K562 (cell line): Measurements from ENCODE around the gene WDCP. TPM values are rescaled to one million over a fixed set of nuclear protein-coding genes. Genes with fewer than 3 reads are reported as not detected.

Experiments
- ADNP ChIP-seq: fragments of 200-800 bp; sonication (Bioruptor generic); IDR thresholded peaks from 2 replicates; pipeline ENCODE4 v1.6.1; 2016; ENCODE audit warnings: missing genetic modification characterization, missing compliant biosample characterization
- JUND ChIP-seq, 2 experiments: IDR thresholded peaks; 2 replicates in 1 of 2; 3 replicates in 1 of 2; pipeline ENCODE4 v1.6.1; 2011; ENCODE audit warnings: borderline replicate concordance in 2 of 2, low read depth in 2 of 2, low read length in 2 of 2, improper control_type of control experiment in 1 of 2, missing biosample characterization in 1 of 2, missing genetic modification characterization in 1 of 2, missing genetic modification reagents in 1 of 2
- KHSRP ChIP-seq: fragments of 450-650 bp; IDR thresholded peaks from 2 replicates; pipeline ENCODE4 v1.6.1; 2017
- MAFF ChIP-seq: IDR thresholded peaks from 2 replicates; pipeline ENCODE4 v1.6.1; 2012; ENCODE audit warnings: low read length, improper control_type of control experiment
- NFXL1 ChIP-seq: fragments of 450-650 bp; formaldehyde crosslinking; IDR thresholded peaks from 2 replicates; pipeline ENCODE4 v1.4.0; 2021; ENCODE audit warnings: mild to moderate bottlenecking
- PHTF2 ChIP-seq: fragments of 250-450 bp; sonication (Bioruptor Pico); IDR thresholded peaks from 2 replicates; pipeline ENCODE4 v1.5.0; 2021; ENCODE audit warnings: mild to moderate bottlenecking
- POLR2G ChIP-seq: fragments of 200-400 bp; formaldehyde crosslinking; IDR thresholded peaks from 2 replicates; pipeline ENCODE4 v1.6.1; 2017; ENCODE audit warnings: low read depth, mild to moderate bottlenecking, antibody characterized with exemption, low read length, moderate library complexity
- PYGO2 ChIP-seq: fragments of 450-650 bp; IDR thresholded peaks from 2 replicates; pipeline ENCODE4 v1.6.1; 2016; ENCODE audit warnings: mild to moderate bottlenecking, missing genetic modification characterization, moderate library complexity, missing compliant biosample characterization
- SIX5 ChIP-seq, 2 experiments: IDR thresholded peaks; 2 replicates each; pipeline ENCODE4 v1.6.1; 2011; ENCODE audit warnings: low read length in 2 of 2, borderline replicate concordance in 1 of 2, low read depth in 1 of 2, mild to moderate bottlenecking in 1 of 2, moderate library complexity in 1 of 2; ENCODE audit not compliant: insufficient read depth in 1 of 2
- SRSF3 ChIP-seq: fragments of 200-400 bp; formaldehyde crosslinking; IDR thresholded peaks from 2 replicates; pipeline ENCODE4 v1.6.1; 2016; ENCODE audit warnings: mild to moderate bottlenecking, low read length, moderate library complexity; ENCODE audit not compliant: insufficient read depth
- TCF3 ChIP-seq: sonication (generic); formaldehyde crosslinking; IDR thresholded peaks from 2 replicates; pipeline ENCODE4 v1.4.0; 2020; ENCODE audit warnings: mild to moderate bottlenecking, missing genetic modification reagents
- ZKSCAN8 ChIP-seq: fragments of 200-800 bp; sonication (Bioruptor generic); IDR thresholded peaks from 2 replicates; pipeline ENCODE4 v1.6.1; 2016; ENCODE audit warnings: missing genetic modification characterization, missing compliant biosample characterization
- ZNF174 ChIP-seq: fragments of 250-450 bp; sonication (Bioruptor Pico); IDR thresholded peaks from 2 replicates; pipeline ENCODE4 v1.4.0; 2020; ENCODE audit warnings: mild to moderate bottlenecking
- polyA plus RNA-seq, 8 experiments: library from polyadenylated mRNA; depleted of rRNA in 4 of 8; stranded (reverse) in 5 of 8; unstranded in 3 of 8; fragments of >200 nt; fragmentation: Nextera tagmentation in 2 of 8; fragmentation: Illumina TruSeq in 1 of 8; extraction: Ambion mirVana in 2 of 8; extraction: Trizol in 1 of 8; gene quantifications; 2 replicates each; pipeline versions ENCODE4 v1.2.1 to v1.2.3, GENCODE V29; 2011 to 2014; ENCODE audit warnings: inconsistent platforms in 1 of 8, missing spikeins in 1 of 8
- total RNA-seq, 7 experiments: library from RNA; depleted of rRNA in 6 of 7; stranded (reverse); fragments of >200 nt in 6 of 7; fragmentation: Illumina TruSeq in 2 of 7; extraction: Trizol in 2 of 7; gene quantifications; 2 replicates each; pipeline versions ENCODE4 v1.2.1 to v1.2.3, GENCODE V29; 2011 to 2021; ENCODE audit warnings: low replicate concordance in 1 of 7
- TF ChIP-seq, protein P1 (sequence below): sonication (generic); formaldehyde crosslinking; IDR thresholded peaks from 2 replicates; pipeline ENCODE4 v1.8.1; 2023; ENCODE audit warnings: mild to moderate bottlenecking, missing genetic modification reagents
- TF ChIP-seq, protein P2 (sequence below), 2 experiments: fragments of 450-650 bp in 1 of 2; IDR thresholded peaks; 2 replicates each; pipeline ENCODE4 v1.6.1; 2011 to 2017; ENCODE audit warnings: low read depth in 2 of 2, antibody characterized with exemption in 1 of 2, borderline replicate concordance in 1 of 2, low read length in 1 of 2, mild to moderate bottlenecking in 1 of 2, mixed read lengths in 1 of 2; ENCODE audit not compliant: control insufficient read depth in 1 of 2
- TF ChIP-seq, protein P3 (sequence below): fragments of 450-650 bp; formaldehyde crosslinking; IDR thresholded peaks from 2 replicates; pipeline ENCODE4 v1.4.0; 2020; ENCODE audit warnings: mild to moderate bottlenecking, moderate library complexity
- TF ChIP-seq, protein P4 (sequence below): fragments of 450-650 bp; IDR thresholded peaks from 2 replicates; pipeline ENCODE4 v1.7.0; 2016; ENCODE audit warnings: borderline replicate concordance

WDCP gene
- total and polyA plus RNA-seq, 9 of the 15 experiments (the other 6 are each of a cell fraction or from before 2014, with no cell fraction given): 10.1 to 41.4 (median 21.8) TPM

DNA sequence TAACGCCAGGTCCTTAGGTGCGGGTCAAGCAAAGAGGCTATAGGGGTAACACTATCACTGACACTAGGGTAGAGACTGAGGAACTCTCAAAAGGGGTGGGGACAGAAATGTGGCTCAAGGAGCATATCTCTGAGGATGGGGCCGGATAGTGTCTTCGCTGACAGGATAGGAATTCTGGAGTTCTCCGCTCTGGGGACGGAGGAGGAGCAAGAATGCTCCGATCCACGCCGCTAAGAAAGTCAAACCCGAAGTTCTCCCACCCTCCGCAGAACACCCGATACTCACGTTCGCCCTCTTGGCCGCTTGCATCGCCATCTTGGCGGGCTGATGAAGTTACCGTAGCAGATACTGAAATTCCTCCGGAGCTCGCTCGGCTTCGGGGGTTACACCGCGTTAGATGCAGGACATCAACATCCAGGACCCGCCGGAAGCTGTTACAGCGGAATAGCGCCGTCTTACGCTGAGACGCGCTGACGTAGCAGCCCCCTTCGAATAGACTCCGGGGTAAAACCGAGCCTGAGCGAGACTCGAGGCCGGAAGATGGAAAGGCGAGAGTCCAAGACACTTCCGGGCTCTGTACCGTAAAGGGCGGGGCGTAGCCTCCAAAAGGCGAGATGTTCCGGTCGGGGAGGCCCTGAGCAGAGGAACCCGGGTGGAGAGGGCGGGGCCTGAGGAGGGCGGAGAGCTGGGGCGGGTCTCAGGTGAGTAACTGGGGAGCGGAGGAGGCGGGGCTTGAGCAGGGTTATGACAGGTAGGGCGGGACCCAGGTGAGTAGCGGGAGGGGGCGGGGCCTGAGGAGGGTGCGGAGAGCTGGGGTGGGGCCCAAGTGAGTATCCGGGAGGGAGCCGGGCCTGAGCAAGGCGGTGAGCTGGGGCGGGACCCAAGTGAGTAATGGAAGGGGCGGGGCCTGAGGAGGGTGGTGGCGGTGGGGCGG, 29.0 kb upstream of the WDCP start, which contains the start of gene SF3B6 (continued):
- TF ChIP-seq, protein P1, sequence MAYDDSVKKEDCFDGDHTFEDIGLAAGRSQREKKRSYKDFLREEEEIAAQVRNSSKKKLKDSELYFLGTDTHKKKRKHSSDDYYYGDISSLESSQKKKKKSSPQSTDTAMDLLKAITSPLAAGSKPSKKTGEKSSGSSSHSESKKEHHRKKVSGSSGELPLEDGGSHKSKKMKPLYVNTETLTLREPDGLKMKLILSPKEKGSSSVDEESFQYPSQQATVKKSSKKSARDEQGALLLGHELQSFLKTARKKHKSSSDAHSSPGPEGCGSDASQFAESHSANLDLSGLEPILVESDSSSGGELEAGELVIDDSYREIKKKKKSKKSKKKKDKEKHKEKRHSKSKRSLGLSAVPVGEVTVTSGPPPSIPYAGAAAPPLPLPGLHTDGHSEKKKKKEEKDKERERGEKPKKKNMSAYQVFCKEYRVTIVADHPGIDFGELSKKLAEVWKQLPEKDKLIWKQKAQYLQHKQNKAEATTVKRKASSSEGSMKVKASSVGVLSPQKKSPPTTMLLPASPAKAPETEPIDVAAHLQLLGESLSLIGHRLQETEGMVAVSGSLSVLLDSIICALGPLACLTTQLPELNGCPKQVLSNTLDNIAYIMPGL (CRISPR knock-in tag): no peak
- TF ChIP-seq NFXL1 (CRISPR knock-in tag) (no peak), POLR2G (peak; percentile 90), JUND (IDR thresholded peaks at IDR 0.05; ENCODE audit: borderline replicate concordance, low read depth, low read length) (peak; percentile 91), JUND (tag; IDR thresholded peaks at IDR 0.05; ENCODE audit: borderline replicate concordance, low read depth, low read length) (peak; percentile 66; the same call in 1 of the 3 replicates), TCF3 (CRISPR knock-in tag) (no peak; the same call in 1 of the 2 replicates), ZNF174 (CRISPR knock-in tag) (no peak), SIX5 (IDR thresholded peaks at IDR 0.05; ENCODE audit: borderline replicate concordance in 1 of 2, insufficient read depth in 1 of 2, low read depth in 1 of 2, low read length in 2 of 2) (peak; percentile 59 to 61; a peak in 3 of 4 replicates), ZKSCAN8 (CRISPR knock-in tag) (no peak), PHTF2 (no peak), SRSF3 (no peak), KHSRP (peak; percentile 45; the same call in 1 of the 2 replicates), PYGO2 (tag) (no peak), ADNP (tag) (no peak), MAFF (no peak)
- TF ChIP-seq, protein P2, sequence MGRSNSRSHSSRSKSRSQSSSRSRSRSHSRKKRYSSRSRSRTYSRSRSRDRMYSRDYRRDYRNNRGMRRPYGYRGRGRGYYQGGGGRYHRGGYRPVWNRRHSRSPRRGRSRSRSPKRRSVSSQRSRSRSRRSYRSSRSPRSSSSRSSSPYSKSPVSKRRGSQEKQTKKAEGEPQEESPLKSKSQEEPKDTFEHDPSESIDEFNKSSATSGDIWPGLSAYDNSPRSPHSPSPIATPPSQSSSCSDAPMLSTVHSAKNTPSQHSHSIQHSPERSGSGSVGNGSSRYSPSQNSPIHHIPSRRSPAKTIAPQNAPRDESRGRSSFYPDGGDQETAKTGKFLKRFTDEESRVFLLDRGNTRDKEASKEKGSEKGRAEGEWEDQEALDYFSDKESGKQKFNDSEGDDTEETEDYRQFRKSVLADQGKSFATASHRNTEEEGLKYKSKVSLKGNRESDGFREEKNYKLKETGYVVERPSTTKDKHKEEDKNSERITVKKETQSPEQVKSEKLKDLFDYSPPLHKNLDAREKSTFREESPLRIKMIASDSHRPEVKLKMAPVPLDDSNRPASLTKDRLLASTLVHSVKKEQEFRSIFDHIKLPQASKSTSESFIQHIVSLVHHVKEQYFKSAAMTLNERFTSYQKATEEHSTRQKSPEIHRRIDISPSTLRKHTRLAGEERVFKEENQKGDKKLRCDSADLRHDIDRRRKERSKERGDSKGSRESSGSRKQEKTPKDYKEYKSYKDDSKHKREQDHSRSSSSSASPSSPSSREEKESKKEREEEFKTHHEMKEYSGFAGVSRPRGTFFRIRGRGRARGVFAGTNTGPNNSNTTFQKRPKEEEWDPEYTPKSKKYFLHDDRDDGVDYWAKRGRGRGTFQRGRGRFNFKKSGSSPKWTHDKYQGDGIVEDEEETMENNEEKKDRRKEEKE (IDR thresholded peaks at IDR 0.05; ENCODE audit: borderline replicate concordance in 1 of 2, control insufficient read depth in 1 of 2, low read depth in 2 of 2, low read length in 1 of 2): peak in 1 of 2 experiments; percentile 99; a peak in 2 of 4 replicates
- TF ChIP-seq, protein P3, sequence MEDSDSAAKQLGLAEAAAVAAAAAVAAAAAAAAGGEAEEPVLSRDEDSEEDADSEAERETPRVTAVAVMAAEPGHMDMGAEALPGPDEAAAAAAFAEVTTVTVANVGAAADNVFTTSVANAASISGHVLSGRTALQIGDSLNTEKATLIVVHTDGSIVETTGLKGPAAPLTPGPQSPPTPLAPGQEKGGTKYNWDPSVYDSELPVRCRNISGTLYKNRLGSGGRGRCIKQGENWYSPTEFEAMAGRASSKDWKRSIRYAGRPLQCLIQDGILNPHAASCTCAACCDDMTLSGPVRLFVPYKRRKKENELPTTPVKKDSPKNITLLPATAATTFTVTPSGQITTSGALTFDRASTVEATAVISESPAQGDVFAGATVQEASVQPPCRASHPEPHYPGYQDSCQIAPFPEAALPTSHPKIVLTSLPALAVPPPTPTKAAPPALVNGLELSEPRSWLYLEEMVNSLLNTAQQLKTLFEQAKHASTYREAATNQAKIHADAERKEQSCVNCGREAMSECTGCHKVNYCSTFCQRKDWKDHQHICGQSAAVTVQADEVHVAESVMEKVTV (CRISPR knock-in tag): no peak
- TF ChIP-seq, protein P4, sequence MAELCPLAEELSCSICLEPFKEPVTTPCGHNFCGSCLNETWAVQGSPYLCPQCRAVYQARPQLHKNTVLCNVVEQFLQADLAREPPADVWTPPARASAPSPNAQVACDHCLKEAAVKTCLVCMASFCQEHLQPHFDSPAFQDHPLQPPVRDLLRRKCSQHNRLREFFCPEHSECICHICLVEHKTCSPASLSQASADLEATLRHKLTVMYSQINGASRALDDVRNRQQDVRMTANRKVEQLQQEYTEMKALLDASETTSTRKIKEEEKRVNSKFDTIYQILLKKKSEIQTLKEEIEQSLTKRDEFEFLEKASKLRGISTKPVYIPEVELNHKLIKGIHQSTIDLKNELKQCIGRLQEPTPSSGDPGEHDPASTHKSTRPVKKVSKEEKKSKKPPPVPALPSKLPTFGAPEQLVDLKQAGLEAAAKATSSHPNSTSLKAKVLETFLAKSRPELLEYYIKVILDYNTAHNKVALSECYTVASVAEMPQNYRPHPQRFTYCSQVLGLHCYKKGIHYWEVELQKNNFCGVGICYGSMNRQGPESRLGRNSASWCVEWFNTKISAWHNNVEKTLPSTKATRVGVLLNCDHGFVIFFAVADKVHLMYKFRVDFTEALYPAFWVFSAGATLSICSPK: 0 out of 2 replicates have a peak, but pooled peaks have one; percentile 55
